ENCODE data around the gene AKAP13. TPM values are rescaled to one million over a fixed set of nuclear protein-coding genes. Genes with fewer than 3 reads are reported as not detected.

The AKAP13 gene
- total and polyA plus RNA-seq, 2 of the 8 experiments (the other 6 are each of a cell fraction or from before 2014, with no cell fraction given) = 14.0 to 46.2 TPM

DNA sequence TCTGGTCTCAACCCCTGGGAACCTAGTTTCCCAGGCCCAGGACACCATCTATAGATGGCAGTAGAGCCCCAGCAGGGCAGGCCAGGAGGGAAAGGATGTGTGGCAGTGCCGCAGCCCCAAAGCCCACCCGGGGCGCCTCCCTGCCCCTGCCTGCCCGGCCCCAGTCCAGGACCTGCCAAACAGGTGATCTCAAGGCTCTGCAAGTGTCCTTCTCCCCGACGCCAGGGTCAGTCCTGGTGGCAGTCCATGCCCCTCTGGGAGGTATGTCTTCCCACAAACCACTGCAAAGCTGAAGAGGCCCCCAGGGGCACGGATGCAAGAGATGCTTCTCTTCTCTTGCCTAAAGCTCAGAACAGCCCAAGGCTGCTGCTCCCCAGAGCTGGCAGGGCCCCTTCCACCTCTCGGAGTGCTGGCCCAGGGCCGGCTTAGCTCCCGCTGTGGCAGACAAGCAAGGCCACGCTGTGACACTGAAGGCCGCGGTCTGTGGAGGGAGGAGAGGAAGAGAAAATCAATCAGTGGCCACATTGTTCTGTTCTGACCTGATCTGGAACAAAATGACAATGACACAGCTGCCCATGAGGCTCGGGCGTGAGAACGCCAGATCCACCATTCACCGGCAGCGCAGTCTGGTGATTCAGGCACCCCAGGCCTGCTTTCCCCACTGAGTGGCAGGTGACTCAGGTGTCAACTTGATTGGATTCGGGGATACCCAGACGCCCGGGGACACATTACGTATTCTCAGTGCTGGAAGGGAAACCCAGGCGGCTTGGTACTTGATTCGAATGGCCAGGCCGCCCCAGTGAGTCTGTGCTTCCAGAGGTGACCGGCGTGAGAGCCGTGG, 380.3 kb downstream of the AKAP13 start:
- TF ChIP-seq HDAC2 (IDR thresholded peaks at IDR 0.05; ENCODE audit: borderline replicate concordance in 1 of 2, low read depth in 2 of 2, low read length in 2 of 2) = no peak
- peak in 1 of 2 experiments; percentile 37; a peak in 2 of 4 replicates for TF ChIP-seq RAD21 (IDR thresholded peaks at IDR 0.05 in 1 of 2, conservative IDR thresholded peaks at IDR 0.05 in 1 of 2; ENCODE audit: low read depth in 2 of 2, low read length in 2 of 2)
- no peak for TF ChIP-seq TCF12 (IDR thresholded peaks at IDR 0.05; ENCODE audit: low read depth, low read length)
- no peak for TF ChIP-seq RFX5 (IDR thresholded peaks at IDR 0.05; ENCODE audit: borderline replicate concordance, low read depth, low read length)
- no peak overlapping the region for H3K56ac ChIP-seq (replicated peaks; ENCODE audit: insufficient read length, low read depth, low read length)
- H3K23ac ChIP-seq (ENCODE audit: insufficient read length) = no peak overlapping the region
- no peak overlapping the region for H3K4me3 ChIP-seq (ENCODE audit: extremely low read depth in 1 of 4, insufficient read depth in 2 of 4, low read depth in 3 of 4, low read length in 4 of 4)
- H4K91ac ChIP-seq (replicated peaks; ENCODE audit: insufficient read length, low read length) = no peak overlapping the region
- no peak overlapping the region for H2BK20ac ChIP-seq (ENCODE audit: low read length)
- no peaks in the 10 kb centered on the region for H3K27me3 ChIP-seq (replicated peaks in 1 of 4; ENCODE audit: control insufficient read depth in 3 of 4, extremely low read depth in 1 of 4, insufficient read depth in 3 of 4, low read length in 3 of 4)
- H3K9ac ChIP-seq (replicated peaks in 1 of 4; ENCODE audit: extremely low read depth in 1 of 4, low read depth in 3 of 4, low read length in 3 of 4) = no peak overlapping the region
- H3K36me3 ChIP-seq (ENCODE audit: control insufficient read depth in 2 of 4, insufficient read depth in 4 of 4, low read length in 3 of 4) = peaks cover 0 to 2% (median under 1%) of the 10 kb centered on the region in 4 experiments; a peak in 4 of 8 replicates
- DNase-seq (ENCODE audit: low read depth in 1 of 2, low spot score in 2 of 2) (no peak), FAIRE-seq (no peak)
- no peak overlapping the region for H2AK5ac ChIP-seq (ENCODE audit: low read depth, low read length)
- no peak overlapping the region for H2AFZ ChIP-seq (ENCODE audit: low read length)
- no peak overlapping the region for H4K5ac ChIP-seq (ENCODE audit: insufficient read length, low read depth, low read length)
- WGBS, 2 experiments (ENCODE audit: extremely low coverage in 1 of 2, insufficient coverage in 1 of 2, insufficient read length in 1 of 2, insufficient replicate concordance in 2 of 2, low coverage in 1 of 2, low lambda C conversion rate in 2 of 2, missing lambda C conversion rate in 1 of 2) = 91% methylated on average over 28 of the region's 28 CpGs; no CpG with 5 or more reads in 1 of the 2 experiments
- H3K23me2 ChIP-seq (ENCODE audit: low read depth, low read length) = no peaks in the 10 kb centered on the region
- H3K27ac ChIP-seq (ENCODE audit: low read depth, low read length) = no peak overlapping the region
- CTCF ChIA-PET (ENCODE audit: partially characterized antibody) = interaction anchor here (0.6 to 2.3 kb wide), 5 partner anchors 9 to 198 kb away, joined by 3 to 10 read pairs (median 4); no protein-coding TSS in a partner anchor
- H2BK15ac ChIP-seq (ENCODE audit: low read length) = no peak overlapping the region
- H4K8ac ChIP-seq (ENCODE audit: extremely low read depth, insufficient read depth, low read length) = peak overlapping the region; percentile 37; the same call in 1 of the 2 replicates
- H2BK12ac ChIP-seq (ENCODE audit: low read depth, low read length) = no peak overlapping the region
- POLR2A ChIA-PET (ENCODE audit: partially characterized antibody) = interaction anchor here (5.1 kb wide), 1 partner anchor 10 kb away, joined by 22 read pairs; no protein-coding TSS in a partner anchor
- H4K20me1 ChIP-seq (replicated peaks in 1 of 2; ENCODE audit: control insufficient read depth in 1 of 2, insufficient read depth in 2 of 2, low read length in 2 of 2) = peaks cover 2 to 8% of the 10 kb centered on the region in 2 experiments
- no peak overlapping the region for H3K4me2 ChIP-seq (ENCODE audit: insufficient read depth in 1 of 2, low read depth in 2 of 2, low read length in 2 of 2)
- H3K4me1 ChIP-seq (replicated peaks in 1 of 4; ENCODE audit: control insufficient read depth in 3 of 4, insufficient read depth in 4 of 4, low read length in 3 of 4) = peaks cover 0 to 1% (median 0%) of the 10 kb centered on the region in 4 experiments; a peak in 2 of 7 replicates
- H3K79me2 ChIP-seq (ENCODE audit: control insufficient read depth in 1 of 2, insufficient read depth in 2 of 2, low read length in 2 of 2) = peaks cover 0 to 27% of the 10 kb centered on the region in 2 experiments; a peak in 2 of 4 replicates
- no peak overlapping the region for H3K18ac ChIP-seq (ENCODE audit: extremely low read depth, low read length)
- peaks cover 15% of the 10 kb centered on the region for H3K79me1 ChIP-seq (ENCODE audit: low read depth, low read length)
- no peaks in the 10 kb centered on the region for H3K9me3 ChIP-seq (ENCODE audit: insufficient read depth in 2 of 2, low read depth in 1 of 2, low read length in 1 of 2)
- H2BK5ac ChIP-seq (ENCODE audit: low read depth, low read length) = no peak overlapping the region
- no peak overlapping the region for H2BK120ac ChIP-seq (replicated peaks; ENCODE audit: low read depth, low read length)
- H3K14ac ChIP-seq (ENCODE audit: insufficient read length) = no peak overlapping the region
- no peak overlapping the region for H3K4ac ChIP-seq (replicated peaks; ENCODE audit: insufficient read length, low read depth, low read length)

All from H1 (cell line).